Ascending aorta (tissue), 2 donors: Measurements from ENCODE around the gene PCYT1A. TPM values are rescaled to one million over a fixed set of nuclear protein-coding genes. Genes with fewer than 3 reads are reported as not detected.
"Not testable (repeated sequence)": the region's sequence is repeated elsewhere in the genome, so short reads cannot be mapped to it uniquely, and the experiment has no call there.

Experiments used
- DNase-seq, 2 donors: peaks; one replicate each; pipeline ENCODE4 v3.0.0-alpha.2; 2019; ENCODE audit warnings: low spot score in 2 of 2
- H3K27ac ChIP-seq, 2 donors: fragments of 200-600 bp; sonication (generic); one replicate each; pipeline ENCODE4 v1.5.1; 2016 to 2017; ENCODE audit warnings: mild to moderate bottlenecking in 1 of 2
- H3K27me3 ChIP-seq: fragments of 200-600 bp; sonication (generic); one replicate; pipeline ENCODE4 v1.5.1; 2017
- H3K36me3 ChIP-seq, 2 donors: fragments of 200-600 bp; sonication (generic); one replicate each; pipeline ENCODE4 v1.5.1; 2016
- H3K4me1 ChIP-seq, 2 donors: fragments of 200-600 bp; sonication (generic); one replicate each; pipeline ENCODE4 v1.5.1; 2016 to 2017; ENCODE audit warnings: mild to moderate bottlenecking in 1 of 2
- H3K4me3 ChIP-seq, 2 donors: fragments of 200-600 bp; sonication (generic); one replicate each; pipeline ENCODE4 v1.5.1; 2016 to 2017; ENCODE audit warnings: mild to moderate bottlenecking in 1 of 2
- H3K9me3 ChIP-seq, 2 donors: fragments of 200-600 bp; sonication (generic); one replicate each; pipeline ENCODE4 v1.5.1; 2016
- CTCF ChIP-seq, 3 experiments: fragments of 200-600 bp in 2 of 3; fragments of 450-650 bp in 1 of 3; sonication (generic) in 2 of 3; IDR thresholded peaks; one replicate each; pipeline ENCODE4 v1.5.1; 2016 to 2019; ENCODE audit warnings: antibody characterized with exemption in 3 of 3, mild to moderate bottlenecking in 1 of 3, moderate library complexity in 1 of 3
- intact Hi-C: fragments of 100-400 bp; cut with DNase I; formaldehyde crosslinking; loops from one replicate; pipeline ENCODE4 v1.15.1; 2023
- total RNA-seq: library from RNA; depleted of rRNA; stranded (reverse); fragments of >200 nt; gene quantifications from one replicate; pipeline ENCODE4 v1.1.0, GENCODE V29; 2016

Gene PCYT1A
- total RNA-seq, 1 donor from 2014 or later, result 30.7 TPM

GRCh38 chr3:196214783-196215441 is 72.6 kb downstream of the PCYT1A start:
- no peaks in the 10 kb centered on the region for H3K36me3 ChIP-seq
- H3K9me3 ChIP-seq, result no peaks in the 10 kb centered on the region
- no peak for TF ChIP-seq CTCF (IDR thresholded peaks at IDR 0.05)
- no peaks in the 10 kb centered on the region for H3K27me3 ChIP-seq
- intact Hi-C loops, result no loop called here
- no peak overlapping the region for H3K27ac ChIP-seq
- no peak for DNase-seq
- H3K4me1 ChIP-seq, result no peaks in the 10 kb centered on the region
- H3K4me3 ChIP-seq, result no peak overlapping the region

- Histone ChIP-seq H3K27me3 (no peaks in the 10 kb centered on the region), H3K36me3 (no peaks in the 10 kb centered on the region), H3K4me1 (no peaks in the 10 kb centered on the region), H3K9me3 (no peaks in the 10 kb centered on the region), H3K4me3 (no peak within 1 kb of the TSS), H3K27ac (no peak within 1 kb of the TSS)
- intact Hi-C loops, result no loop called here
- no peak for TF ChIP-seq CTCF (IDR thresholded peaks at IDR 0.05)
- no peak for DNase-seq
These were observed 76.6 kb downstream of the PCYT1A start, which contains the start of gene ZDHHC19 for GRCh38 chr3:196210673-196211556. ZDHHC19 (minus strand) TSS chr3:196211400; CDS start chr3:196211315, 85 bp downstream.

DNA sequence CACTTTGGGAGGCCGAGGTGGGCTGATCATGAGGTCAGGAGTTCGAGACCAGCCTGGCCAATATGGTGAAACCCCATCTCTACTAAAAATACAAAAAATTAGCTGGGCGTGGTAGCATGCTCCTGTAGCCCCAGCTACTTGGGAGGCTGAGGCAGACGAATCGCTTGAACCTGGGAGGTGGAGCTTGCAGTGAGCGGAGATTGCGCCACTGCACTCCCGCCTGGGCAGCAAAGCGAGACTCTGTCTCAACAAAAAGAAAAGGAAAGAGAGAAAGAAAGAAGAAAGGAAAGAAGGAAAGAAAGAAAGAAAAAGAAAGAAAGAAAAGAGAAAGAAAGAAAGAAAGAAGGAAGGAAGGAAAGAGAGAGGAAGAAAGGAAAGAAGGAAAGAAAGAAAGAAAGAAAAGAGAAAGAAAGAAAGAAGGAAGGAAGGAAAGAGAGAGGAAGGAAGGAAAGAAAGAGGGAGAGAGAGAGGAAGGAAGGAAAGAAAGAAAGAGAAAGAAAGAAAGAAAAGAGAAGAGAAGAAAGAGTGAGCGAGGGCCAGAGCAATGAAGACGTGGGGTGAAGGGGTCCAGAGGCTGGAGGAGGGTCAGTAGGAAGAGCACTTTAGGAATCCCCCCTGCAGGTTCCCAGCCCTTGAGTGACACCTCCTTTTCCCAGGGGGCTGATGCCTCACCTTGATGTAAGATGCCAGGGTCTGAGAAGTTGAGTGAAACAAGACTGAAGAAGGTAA is 77.4 kb downstream of the PCYT1A start:
- H3K9me3 ChIP-seq, H3K27me3 ChIP-seq, H3K4me3 ChIP-seq, H3K36me3 ChIP-seq, H3K27ac ChIP-seq, DNase-seq, intact Hi-C loops, H3K4me1 ChIP-seq: not testable (repeated sequence)

- Histone ChIP-seq H3K27me3 (no peaks in the 10 kb centered on the region), H3K4me3 (no peak overlapping the region), H3K27ac (no peak overlapping the region), H3K4me1 (no peaks in the 10 kb centered on the region), H3K36me3 (no peaks in the 10 kb centered on the region), H3K9me3 (no peaks in the 10 kb centered on the region)
- TF ChIP-seq CTCF (IDR thresholded peaks at IDR 0.05), result no peak
- no peak for DNase-seq
- intact Hi-C loops, result no loop called here
These were observed 78.4 kb downstream of the PCYT1A start for GRCh38 chr3:196208942-196209695.

- intact Hi-C loops, result no loop called here
- Histone ChIP-seq H3K36me3 (no peaks in the 10 kb centered on the region), H3K4me3 (peak overlapping the region in 1 of 2 donors; percentile 50), H3K27me3 (no peaks in the 10 kb centered on the region), H3K9me3 (no peaks in the 10 kb centered on the region), H3K4me1 (no peaks in the 10 kb centered on the region), H3K27ac (no peak overlapping the region)
- no peak for TF ChIP-seq CTCF (IDR thresholded peaks at IDR 0.05)
- DNase-seq, result no peak
These were observed 79.5 kb downstream of the PCYT1A start for GRCh38 chr3:196207833-196208607.
